ENCODE data around the gene MOB2.

DNA sequence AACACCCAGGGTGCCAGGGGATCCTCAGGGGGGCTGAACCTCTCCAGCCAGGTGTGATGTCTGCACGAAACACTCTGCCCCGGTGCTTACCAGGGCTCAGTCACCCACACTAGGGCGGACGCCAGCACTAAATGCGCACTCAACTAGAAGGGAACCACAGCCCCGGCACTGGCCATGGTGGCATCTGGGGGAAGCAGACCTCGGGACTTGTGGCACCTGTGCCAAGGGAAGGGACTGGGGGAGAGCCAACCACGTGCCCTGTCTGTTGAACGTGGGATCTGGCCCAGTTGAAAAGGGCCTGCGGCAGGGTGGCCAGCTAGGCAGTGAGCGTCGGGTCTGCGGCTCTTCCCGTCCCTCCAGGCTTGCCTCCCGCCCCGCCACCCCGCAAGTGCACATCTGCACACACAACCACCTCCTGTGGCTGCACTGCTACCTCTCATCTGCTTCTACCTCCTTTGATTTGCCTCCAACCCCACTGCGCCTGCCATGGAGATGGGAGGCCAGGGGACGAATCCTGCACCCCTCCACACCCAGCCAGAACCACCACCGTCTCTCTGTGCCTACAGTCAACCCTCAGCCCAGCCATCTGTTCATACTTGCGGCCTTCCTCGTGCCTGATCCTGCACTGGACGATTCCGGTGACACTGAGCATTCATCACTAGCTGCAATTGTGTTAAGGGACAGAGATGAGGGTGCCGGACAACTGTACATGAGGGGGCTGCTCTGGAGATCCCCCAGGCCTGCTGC lies 15.0 kb upstream of the MOB2 start:
- TF ChIP-seq, protein P1, sequence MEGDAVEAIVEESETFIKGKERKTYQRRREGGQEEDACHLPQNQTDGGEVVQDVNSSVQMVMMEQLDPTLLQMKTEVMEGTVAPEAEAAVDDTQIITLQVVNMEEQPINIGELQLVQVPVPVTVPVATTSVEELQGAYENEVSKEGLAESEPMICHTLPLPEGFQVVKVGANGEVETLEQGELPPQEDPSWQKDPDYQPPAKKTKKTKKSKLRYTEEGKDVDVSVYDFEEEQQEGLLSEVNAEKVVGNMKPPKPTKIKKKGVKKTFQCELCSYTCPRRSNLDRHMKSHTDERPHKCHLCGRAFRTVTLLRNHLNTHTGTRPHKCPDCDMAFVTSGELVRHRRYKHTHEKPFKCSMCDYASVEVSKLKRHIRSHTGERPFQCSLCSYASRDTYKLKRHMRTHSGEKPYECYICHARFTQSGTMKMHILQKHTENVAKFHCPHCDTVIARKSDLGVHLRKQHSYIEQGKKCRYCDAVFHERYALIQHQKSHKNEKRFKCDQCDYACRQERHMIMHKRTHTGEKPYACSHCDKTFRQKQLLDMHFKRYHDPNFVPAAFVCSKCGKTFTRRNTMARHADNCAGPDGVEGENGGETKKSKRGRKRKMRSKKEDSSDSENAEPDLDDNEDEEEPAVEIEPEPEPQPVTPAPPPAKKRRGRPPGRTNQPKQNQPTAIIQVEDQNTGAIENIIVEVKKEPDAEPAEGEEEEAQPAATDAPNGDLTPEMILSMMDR (IDR thresholded peaks at IDR 0.05), result no peak
- TF ChIP-seq EP300 (IDR thresholded peaks at IDR 0.05) (no peak), POLR2AphosphoS5 (IDR thresholded peaks at IDR 0.05) (no peak)

Measured in gastroesophageal sphincter (tissue), 3 donors.